AG04450 (cell line): ENCODE data around the gene GLCCI1. TPM values are rescaled to one million over a fixed set of nuclear protein-coding genes. Genes with fewer than 3 reads are reported as not detected.

Experiments used
- CTCF ChIA-PET: fragments of 300-600, 350-600 bp; formaldehyde crosslinking; extraction: SDS; loops from one replicate; lab custom pipeline; 2022; ENCODE audit warnings: antibody characterized with exemption, inconsistent platforms; lab: Charles Lee
- POLR2A ChIA-PET: fragments of 350-600 bp; formaldehyde crosslinking; extraction: SDS; loops from one replicate; lab custom pipeline; 2021; ENCODE audit warnings: antibody characterized with exemption, inconsistent platforms; lab: Yijun Ruan, JAX
- DNase-seq: peaks from one replicate; pipeline ENCODE4 v3.0.0-alpha.2; 2011; ENCODE audit warnings: low read depth, low spot score
- H3K27ac ChIP-seq: one replicate; pipeline ENCODE4 v1.5.1; 2012; ENCODE audit warnings: low read depth, low read length, control low read depth
- H3K27me3 ChIP-seq: one replicate; pipeline ENCODE4 v1.6.0; 2012; ENCODE audit warnings: low read length; ENCODE audit not compliant: control insufficient read depth, insufficient read depth
- H3K4me3 ChIP-seq: 2 replicates; pipeline ENCODE4 v1.5.1; 2011; ENCODE audit warnings: mild to moderate bottlenecking, low read depth, low read length, control low read depth
- H3K9me3 ChIP-seq: 2 replicates; pipeline ENCODE4 v1.5.1; 2012; ENCODE audit warnings: low read length; ENCODE audit not compliant: control insufficient read depth, insufficient read depth
- CTCF ChIP-seq: IDR thresholded peaks from 2 replicates; pipeline ENCODE4 v1.5.1; 2011; ENCODE audit warnings: low read depth, low read length, control low read depth, inconsistent platforms
- polyA plus RNA-seq: library from polyadenylated mRNA; depleted of rRNA; stranded (reverse); fragments of >200 nt; gene quantifications from 2 replicates; pipeline ENCODE4 v1.2.3, GENCODE V29; 2011

The GLCCI1 gene
- polyA plus RNA-seq, 1 experiment = 13.5 TPM

- CTCF ChIA-PET = no interaction called here
- Histone ChIP-seq H3K27ac (no peak overlapping the region), H3K27me3 (no peaks in the 10 kb centered on the region), H3K9me3 (no peaks in the 10 kb centered on the region), H3K4me3 (no peak overlapping the region)
- no peak for DNase-seq
- POLR2A ChIA-PET = no interaction called here
- no peak for TF ChIP-seq CTCF
Measured at GRCh38 chr7:7922684-7923385, 45.8 kb upstream of the GLCCI1 start.

GRCh38 chr7:7923818-7924217, 44.8 kb upstream of the GLCCI1 start:
- ChIA-PET CTCF (no interaction called here), POLR2A (no interaction called here)
- TF ChIP-seq CTCF = no peak

GRCh38 chr7:7924303-7924702, 44.3 kb upstream of the GLCCI1 start:
- no peak for TF ChIP-seq CTCF
- POLR2A ChIA-PET = no interaction called here
- DNase-seq = no peak
- no peaks in the 10 kb centered on the region for H3K9me3 ChIP-seq
- H3K27me3 ChIP-seq = no peaks in the 10 kb centered on the region
- H3K27ac ChIP-seq = no peak overlapping the region
- CTCF ChIA-PET = no interaction called here
- no peak overlapping the region for H3K4me3 ChIP-seq

More at GRCh38 chr7:7923818-7924217, 44.8 kb upstream of the GLCCI1 start:
- Histone ChIP-seq H3K27ac (no peak overlapping the region), H3K27me3 (no peaks in the 10 kb centered on the region), H3K9me3 (no peaks in the 10 kb centered on the region), H3K4me3 (no peak overlapping the region)
- DNase-seq = no peak

GRCh38 chr7:7931626-7932025, 37.0 kb upstream of the GLCCI1 start:
- Histone ChIP-seq H3K9me3 (no peaks in the 10 kb centered on the region), H3K27ac (no peak overlapping the region), H3K4me3 (no peak overlapping the region), H3K27me3 (no peaks in the 10 kb centered on the region)
- no peak for TF ChIP-seq CTCF
- POLR2A ChIA-PET = no interaction called here
- no peak for DNase-seq
- CTCF ChIA-PET = interaction anchor here (0.6 kb wide), 1 partner anchor 348 kb away, joined by 3 read pairs; no protein-coding TSS in a partner anchor

- no peak for TF ChIP-seq CTCF
- Histone ChIP-seq H3K27ac (no peak overlapping the region), H3K27me3 (no peaks in the 10 kb centered on the region), H3K4me3 (no peak overlapping the region), H3K9me3 (no peaks in the 10 kb centered on the region)
- ChIA-PET CTCF (no interaction called here), POLR2A (no interaction called here)
- DNase-seq = no peak
Measured at GRCh38 chr7:7932553-7932952, 36.0 kb upstream of the GLCCI1 start.
